GM19438 (cell line): ENCODE results near the gene CEMP1.

Experiments
- ATAC-seq: cut with Tn5 transposase; IDR thresholded peaks from one replicate; pipeline ENCODE4 v1.9.1; 2021; ENCODE audit warnings: low read depth; ENCODE audit not compliant: unreplicated experiment

Gene CEMP1

DNA sequence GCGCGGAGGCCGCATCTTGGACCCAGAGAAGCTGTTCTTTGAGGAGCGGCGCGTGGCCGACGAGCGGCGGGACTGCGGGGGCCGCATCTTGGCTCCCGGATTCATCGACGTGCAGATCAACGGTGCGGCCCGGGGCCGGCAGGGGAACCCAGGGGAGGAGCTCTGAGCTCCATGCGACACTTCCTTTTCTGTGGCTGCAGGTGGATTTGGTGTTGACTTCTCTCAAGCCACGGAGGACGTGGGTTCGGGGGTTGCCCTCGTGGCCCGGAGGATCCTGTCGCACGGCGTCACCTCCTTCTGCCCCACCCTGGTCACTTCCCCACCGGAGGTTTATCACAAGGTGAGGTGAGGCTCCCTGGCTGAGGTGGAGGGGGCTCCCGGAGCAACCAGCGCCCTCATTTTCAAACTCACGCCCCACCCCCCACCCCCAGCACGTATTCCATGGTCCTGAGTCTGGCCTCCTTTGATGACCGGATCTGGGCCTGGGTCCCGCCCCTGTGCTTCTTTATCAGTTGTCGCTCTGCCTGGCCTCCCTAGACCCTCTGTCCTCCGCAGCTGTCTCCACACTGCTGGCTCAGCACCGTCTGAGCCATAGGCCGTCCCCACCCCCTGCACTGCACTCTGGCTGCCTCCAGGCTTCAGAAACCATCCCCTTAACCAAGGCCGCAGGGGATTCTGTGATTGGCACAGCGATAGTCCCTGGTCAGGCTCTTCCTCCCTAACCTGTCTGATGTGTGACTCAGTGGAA lies 10.2 kb downstream of the CEMP1 start:
- ATAC-seq = no peak

DNA sequence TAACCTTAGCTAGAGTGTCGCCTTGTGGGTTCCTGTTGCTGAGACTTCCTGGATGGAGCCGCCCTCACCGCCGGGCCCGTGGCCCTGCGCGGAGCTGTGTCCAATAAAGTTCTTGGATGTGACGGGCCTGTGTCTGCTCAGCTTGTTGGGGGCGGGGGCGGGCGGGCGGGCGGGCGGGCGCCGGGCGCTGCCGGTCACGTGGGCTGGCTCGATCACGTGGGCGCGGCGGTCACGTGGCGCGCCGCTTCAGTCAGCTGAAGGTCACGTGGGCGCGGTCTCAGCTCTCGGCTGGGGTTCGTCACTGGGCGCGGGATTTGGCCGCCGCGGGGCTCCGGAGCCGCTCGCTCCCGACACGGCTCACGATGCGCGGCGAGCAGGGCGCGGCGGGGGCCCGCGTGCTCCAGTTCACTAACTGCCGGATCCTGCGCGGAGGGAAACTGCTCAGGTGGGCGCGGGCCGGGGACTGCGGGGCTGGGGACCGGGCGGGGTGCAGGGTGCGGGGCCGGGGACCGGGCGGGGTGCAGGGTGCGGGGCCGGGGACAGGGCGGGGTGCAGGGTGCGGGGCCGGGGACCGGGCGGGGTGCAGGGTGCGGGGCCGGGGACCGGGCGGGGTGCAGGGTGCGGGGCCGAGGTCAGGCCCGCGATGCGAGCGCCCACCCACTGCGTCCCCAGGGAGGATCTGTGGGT lies 11.0 kb downstream of the CEMP1 start, which contains the start of gene AMDHD2:
AMDHD2 (plus strand) TSS at position 275 of the 687 bp plus-strand sequence; CDS start at position 363, 88 bp downstream.
- ATAC-seq = no peak

DNA sequence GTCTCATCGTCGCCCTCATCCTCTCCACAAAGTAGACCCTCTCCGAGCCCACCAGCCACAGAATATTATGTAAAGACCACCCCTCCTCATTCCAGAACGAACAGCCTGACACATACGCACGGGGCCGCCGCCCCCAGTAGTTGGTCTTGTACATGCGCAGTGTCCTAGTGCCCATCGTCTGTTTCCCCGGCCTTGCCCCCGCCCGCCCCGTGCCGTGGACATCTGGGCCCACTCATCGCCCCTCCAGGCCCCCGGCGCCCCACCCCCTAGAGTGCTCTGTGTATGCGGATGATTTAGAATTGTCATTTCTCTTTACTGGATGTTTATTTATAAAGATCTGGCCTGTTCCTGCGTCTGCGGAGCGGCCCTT lies 11.5 kb downstream of the CEMP1 start:
- ATAC-seq = no peak

DNA sequence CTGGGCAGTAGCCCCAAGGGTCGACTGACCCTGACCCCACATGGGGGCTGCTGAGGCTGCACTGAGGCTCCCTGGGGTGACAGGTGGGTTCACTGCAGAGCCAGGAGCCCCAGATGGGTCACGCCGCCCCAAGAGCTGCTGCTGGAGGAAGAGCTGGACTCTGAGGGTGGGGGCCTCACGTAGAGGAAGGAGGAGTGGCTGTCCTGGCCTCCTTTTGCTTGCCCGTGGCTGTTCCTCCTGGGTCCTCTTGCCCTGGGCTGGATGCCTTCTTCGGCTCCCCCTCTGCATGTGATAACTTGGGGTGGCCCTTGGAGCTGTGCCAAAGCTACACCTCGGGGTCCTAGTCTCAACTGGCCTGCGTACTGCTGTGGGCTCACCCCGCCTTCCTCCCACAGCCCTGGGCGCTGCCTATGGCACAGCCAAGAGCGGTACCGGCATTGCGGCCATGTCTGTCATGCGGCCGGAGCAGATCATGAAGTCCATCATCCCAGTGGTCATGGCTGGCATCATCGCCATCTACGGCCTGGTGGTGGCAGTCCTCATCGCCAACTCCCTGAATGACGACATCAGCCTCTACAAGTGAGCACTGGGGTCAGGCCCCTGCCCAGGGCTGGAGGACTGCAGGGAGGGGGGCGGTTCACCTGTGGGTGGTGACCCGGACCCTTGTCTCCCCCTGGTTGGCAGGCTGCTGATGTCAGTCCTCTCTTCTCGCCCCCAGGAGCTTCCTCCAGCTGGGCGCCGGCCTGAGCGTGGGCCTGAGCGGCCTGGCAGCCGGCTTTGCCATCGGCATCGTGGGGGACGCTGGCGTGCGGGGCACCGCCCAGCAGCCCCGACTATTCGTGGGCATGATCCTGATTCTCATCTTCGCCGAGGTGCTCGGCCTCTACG lies 12.1 kb downstream of the CEMP1 start:
- no peak for ATAC-seq

DNA sequence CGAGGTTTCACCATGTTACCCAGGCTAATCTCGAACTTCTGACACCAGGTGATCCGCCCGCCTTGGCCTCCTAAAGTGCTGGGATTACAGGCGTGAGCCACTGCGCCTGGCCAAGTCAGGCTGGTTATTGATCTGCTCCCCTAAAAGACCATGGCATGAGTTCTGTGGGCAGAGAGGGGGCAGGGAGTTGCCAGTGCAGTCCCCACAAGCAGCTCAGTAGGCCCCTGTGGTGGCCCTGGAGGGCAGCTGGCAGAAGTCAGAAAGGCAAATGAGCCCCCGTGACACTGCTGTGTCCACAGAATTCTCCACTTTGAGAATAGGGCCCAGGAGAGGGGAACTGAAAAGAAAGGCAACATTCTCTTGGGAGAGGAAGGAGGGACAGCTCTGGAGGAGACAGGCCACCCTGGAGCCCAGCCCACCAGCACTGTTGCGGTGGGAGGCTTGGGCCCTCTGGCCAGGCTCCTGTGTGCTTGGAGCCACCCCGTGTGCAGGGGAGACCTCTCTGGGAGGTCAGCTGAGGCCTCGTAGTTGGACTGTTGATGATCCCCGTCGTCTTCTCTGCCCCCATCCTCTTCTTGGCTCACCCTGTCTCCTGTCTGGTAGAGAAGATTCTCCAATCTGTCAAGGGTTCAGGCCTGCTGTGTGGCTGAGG lies 13.1 kb downstream of the CEMP1 start:
- no peak for ATAC-seq

DNA sequence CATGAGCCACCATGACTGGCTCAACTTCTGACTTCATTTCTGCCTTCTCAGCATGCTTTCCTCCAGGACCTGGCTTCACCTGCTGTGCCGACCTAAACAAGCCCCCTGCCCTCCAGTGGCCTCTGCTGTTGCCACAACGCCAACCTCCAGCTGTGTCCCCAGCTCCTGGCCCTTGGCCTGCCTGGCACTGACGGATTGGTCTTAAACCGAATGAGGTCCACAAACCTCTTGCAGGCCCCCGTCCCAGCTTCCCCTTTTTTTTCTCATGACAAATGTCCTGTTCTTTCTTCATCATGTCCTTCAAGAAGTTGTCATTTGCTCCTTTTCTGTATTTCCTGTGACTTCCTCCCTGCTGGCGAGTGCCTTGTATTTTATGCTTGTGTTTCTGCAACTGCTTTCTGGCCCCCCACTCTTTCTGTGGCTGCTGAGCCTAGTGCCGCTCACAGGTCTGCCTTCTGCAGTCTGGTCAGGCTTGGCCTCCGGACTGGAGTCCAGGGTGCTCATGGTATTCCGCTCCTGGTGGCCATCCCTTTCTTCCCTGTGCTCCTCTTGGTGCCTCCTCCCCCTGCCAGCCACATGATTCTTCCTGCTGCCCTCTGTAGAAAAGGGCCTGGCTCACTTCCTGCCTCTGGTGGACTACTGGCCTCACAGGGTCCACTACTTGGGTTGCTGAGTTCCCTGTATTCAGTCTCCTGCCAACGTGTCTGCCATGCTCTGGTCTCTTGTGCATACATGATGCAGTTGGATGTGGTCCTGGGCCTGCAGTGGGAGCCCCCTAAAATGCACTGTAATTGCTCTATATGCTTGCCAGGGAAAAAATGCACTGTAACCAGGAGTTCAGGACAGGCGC lies 14.6 kb downstream of the CEMP1 start:
- no peak for ATAC-seq

DNA sequence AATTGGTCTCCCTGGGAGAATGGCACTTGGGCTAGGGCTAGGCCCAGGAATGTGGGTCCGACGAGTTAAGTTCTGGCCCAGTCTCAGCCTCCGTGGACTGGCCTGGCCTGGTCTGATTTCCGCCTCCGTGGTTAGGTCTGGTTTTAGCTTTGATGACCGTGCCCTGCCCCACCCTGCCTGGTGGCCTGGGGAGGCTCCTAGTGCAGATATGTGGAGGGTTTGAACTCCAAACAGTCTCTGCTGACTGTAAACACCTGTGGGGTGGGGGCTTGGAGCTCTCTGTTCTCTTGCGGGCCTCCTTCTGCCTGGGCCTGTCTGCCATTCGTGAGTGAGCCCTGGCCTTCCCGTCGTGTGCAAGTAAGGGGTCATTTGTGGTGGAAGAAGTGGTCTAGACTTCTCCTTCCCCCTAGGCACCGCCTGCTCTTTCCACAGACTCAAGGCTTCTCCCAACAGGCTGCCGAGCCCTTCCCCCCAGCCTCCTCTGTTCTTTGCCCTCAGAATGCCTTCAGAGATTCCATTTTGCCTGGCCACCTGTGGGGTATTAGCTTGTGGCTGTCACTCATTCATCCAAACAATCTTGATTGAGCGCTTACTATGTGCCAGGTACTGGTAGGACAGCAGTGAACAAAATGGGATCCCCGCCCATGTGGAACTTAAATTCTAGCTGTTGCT lies 15.9 kb downstream of the CEMP1 start:
- no peak for ATAC-seq

DNA sequence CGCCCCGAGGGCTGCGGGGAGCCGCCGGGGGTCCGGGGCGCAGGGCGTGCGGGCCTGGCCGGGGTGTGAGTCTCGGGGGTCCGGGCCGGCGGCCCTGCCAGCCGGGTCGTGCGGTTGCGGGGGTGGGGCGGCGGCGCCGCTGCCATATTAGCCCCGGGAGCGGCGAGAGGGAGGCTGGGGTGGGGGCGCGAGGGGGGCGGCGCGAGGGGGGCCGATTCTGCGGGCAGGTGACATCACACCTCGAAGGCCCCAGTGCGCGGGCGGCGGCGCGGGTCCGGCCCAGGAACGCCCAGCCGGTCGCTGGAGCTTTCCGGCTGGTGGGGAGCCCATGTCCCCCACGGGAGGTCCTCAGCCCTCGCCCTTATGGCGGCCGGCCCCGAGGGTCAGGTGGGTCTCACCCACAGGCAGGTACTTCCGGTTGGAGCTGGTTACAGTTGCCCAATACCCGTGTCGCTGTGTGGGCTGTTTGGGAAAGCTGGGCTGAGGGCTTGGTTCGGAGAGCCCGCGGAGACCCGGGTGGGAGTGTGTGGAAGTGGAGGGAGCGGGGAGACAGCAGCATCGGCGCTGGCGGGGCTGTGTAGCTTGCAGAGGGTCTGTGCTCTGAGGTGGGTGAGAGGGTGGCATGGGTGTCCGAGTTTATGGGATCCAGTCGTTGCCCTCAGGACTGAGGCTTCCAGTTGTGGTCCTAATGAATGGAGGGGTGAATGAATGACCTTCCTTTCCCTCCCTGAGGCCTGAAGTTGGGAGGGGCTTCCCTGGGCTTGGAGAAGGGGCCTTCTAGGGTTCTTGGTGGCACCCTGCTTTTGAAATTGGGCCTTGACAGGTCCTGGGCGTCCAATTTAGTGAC lies 16.7 kb downstream of the CEMP1 start:
- ATAC-seq = no peak

DNA sequence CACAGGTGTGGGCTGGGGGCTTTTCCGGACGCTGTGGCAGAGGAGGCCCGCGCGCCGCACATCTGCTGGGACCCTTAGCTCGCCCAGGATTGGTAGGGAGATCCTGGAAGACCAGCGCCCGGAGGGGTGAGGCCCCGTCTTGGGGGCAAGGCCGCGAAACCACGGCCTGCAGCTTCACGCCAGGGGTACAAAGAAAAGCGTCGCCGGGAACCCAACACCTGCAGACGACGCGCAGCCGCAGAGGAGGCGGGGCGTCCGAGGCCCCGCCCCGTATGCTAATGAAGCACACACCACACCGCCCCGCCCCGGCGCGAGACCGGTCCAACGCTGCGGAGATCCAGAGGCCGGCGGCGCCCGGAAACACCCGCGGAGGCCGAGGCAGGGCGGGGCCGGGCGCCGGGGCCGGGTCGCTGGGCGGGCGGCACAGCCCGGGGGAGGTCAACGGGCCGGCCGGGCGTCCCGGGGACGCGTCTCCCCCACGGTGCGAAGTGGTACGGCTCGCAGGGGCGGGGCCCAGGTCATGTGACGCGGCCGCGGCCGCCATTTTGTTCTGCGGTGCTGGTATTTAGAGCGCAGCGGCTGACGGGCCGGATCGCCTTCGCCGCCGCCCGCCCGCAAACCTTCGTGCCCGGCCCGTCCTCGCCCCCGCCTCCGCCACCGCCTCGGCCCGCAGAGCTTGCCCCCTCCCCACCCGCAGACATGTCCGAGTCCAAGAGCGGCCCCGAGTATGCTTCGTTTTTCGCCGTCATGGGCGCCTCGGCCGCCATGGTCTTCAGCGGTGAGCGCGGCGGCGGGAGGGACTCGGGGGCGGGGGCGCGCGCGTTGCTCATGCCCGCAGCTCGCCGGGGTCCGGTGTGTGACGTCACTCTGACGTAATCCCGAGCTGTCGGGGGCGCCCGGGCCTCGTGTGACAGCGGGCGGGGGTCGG lies 17.5 kb downstream of the CEMP1 start, which contains the start of gene ATP6V0C:
ATP6V0C (plus strand) TSS at position 548 of the 928 bp plus-strand sequence; CDS start at position 700, 152 bp downstream.
- ATAC-seq = peak; percentile 56

DNA sequence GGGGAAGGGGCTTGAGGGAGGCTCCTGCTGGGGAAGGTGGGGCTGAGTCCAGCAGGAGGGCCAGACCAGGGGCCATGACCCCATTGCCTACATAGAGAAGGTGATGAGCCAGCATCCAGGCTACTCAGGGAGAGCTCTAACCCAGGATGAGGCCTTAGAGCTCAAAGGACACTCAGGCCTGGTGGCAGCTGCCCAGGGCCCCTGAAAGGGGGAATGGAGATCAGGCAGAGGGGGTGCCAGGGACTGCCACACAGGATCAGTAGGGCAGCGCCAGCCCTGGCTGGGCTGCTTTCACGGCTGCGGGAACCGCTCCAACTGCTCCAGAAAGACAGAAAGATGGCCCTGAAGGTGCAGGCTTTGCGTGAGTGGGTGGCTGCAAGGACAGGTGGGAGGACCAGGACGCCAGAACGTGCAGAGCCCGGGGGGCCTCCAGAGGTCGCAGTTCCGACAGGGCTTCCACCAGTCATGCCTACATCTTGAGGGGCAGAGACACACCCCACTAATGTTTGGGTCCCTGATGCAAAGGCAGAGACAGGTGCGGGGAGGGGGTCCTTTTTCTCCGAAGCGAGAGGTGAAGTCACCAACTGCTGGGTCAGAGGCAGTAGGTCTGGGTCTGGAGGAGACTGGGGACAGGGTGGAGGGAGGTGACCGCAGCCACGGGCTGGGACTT lies 18.3 kb downstream of the CEMP1 start:
- ATAC-seq = peak; percentile 13

DNA sequence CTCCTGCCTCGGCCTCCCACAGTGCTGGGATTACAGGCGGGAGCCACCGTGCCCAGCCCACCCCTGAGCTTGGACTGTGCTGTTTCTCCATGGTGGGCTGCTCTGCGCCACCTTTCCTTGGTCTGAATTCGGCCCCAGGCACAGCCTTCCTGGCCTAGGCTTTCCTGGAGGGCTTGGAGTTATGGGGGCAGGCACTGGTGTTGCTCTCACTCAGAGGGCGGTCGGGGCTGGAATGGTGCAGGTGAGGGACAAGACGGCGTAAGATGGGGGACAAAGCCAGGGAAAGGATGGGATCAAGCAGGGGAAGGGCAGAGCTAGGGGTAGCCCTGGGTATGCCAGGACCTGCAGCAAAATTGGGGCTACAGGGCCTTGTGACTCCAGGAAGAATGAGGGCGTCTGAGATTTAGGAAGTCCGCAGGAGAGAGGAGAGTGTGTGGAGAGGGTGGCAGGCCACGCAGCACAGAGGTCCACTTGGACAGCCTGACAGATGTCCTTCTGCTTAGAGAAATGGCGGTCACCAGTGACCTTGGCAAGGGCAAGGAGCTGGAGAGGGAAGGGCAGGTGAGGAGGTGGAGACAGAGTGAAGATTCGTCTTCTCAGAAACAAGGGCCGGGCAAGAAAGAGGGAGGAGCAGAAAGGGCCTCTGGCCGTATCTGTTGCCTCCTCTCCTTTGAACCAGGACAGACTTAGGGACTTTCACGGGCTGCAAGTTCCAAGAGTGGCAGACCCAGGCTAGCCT lies 19.0 kb downstream of the CEMP1 start:
- ATAC-seq = no peak

DNA sequence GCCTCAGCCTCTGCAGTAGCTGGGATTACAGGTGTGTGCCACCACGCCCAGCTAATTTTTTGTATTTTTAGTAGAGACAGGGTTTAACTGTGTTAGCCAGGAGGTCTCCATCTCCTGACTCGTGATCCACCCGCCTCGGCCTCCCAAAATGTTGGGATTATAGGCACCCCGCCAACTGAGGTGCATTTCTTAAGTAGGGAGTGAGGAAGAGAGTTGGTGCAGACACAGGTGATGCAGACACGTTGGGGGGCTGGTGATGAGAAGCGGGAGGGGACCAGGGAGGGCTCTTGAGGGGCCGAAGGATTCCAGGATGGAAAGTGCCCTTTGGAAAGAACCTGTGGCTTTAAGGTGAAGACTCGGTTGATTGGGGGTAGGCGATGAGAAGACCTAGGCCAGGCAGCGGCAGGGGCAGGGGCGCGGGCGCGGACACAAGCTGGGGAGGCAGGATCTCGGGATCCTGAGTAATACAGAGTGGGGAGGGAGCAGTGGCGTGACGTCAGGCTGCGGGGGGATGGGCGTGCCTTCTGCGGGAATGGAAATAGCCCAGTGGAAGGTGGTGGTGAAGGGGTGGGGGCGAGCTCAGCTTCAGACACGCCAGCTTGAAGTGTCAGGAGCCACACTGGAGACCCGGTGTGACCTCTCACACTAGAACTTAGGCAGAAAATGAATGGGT lies 19.9 kb downstream of the CEMP1 start:
- ATAC-seq = no peak

DNA sequence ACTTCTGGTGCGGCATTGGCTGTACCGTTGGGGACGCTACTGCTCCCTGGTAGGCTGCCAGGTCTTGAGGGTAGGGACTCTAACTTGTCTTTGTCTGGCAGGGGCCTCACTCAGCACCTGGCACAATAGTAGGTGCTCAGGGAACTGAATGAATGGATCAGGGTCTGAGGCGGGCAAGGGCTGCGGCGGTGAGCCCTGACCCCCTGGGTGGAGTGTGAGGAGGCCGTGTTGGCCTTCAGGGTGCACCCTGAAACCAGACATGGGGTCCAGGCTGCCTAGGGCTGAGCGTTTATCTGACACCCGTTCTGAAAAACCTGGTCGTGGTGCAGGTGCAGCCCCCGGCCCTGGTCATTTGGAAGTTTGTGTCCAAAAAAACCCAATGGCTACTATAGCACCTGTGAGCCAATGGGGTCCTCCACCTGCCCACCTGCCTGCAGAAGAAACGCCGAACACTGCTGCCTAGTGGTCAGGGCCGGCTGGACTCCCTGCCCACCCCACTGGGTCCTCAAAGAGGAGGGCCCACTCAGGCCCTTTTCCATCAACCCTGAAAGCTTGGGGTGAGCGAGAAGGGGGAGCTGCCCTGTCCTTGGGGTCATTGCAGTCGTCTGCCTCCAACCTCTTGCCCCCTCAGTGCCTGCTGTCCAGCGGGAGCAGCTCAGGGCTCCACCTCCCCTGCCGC lies 22.3 kb downstream of the CEMP1 start:
- no peak for ATAC-seq

DNA sequence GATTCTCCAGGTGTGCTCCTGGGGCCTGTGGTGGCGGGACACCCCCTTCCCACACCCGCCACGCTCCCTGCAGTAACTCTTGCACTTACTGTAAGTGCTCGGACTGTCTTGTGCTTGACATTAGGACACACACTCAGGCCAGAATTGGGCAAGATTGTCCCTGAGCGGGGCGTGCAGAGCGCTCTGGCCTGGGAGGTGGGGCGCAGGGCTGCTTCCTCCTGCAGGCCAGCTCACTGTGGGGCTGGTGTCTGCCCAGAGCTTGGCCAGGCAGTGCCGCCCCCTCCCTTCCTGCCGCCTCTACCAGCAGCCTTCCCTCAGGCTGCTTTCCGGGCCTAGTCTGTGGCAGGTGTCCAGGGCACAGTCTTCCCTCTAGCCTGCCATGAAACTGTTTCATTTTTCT lies 23.5 kb downstream of the CEMP1 start:
- ATAC-seq = no peak
